CD4-positive, alpha-beta T cell (primary cell): Measurements from ENCODE around the gene DYSF. TPM values are rescaled to one million over a fixed set of nuclear protein-coding genes. Genes with fewer than 3 reads are reported as not detected.

Experiments
- ATAC-seq: fragments of 200-7000 bp; cut with Tn5 transposase; one replicate; pipeline ENCODE4 v1.10.0; 2022; ENCODE audit warnings: mild to moderate bottlenecking; ENCODE audit not compliant: poor library complexity
- CTCF ChIA-PET: fragments of 350-600 bp; sonication (Branson Sonifier 250); formaldehyde crosslinking; loops from one replicate; lab custom pipeline; 2021; ENCODE audit warnings: antibody characterized with exemption, inconsistent platforms; lab: Charles Lee
- POLR2A ChIA-PET: fragments of 350-600 bp; sonication (Branson Sonifier 250); formaldehyde crosslinking; loops from one replicate; lab custom pipeline; 2021; ENCODE audit warnings: antibody characterized with exemption, inconsistent platforms; lab: Charles Lee
- DNase-seq, 14 experiments: peaks; one replicate each; pipeline ENCODE4 v3.0.0-alpha.2; 2013 to 2020; ENCODE audit warnings: mixed read lengths in 2 of 14
- H3K27ac ChIP-seq, 2 donors: one replicate each; pipeline versions ENCODE4 v1.5.1 to v1.7.0; 2013; ENCODE audit warnings: low read length in 2 of 2, low read depth in 1 of 2, mild to moderate bottlenecking in 1 of 2
- H3K27me3 ChIP-seq, 2 experiments: 1 replicate in 1 of 2; 2 replicates in 1 of 2; pipeline versions ENCODE4 v1.6.1 to v1.7.0; 2013; ENCODE audit warnings: low read length in 2 of 2, control low read depth in 1 of 2, mild to moderate bottlenecking in 1 of 2, moderate library complexity in 1 of 2; ENCODE audit not compliant: insufficient read depth in 2 of 2, control insufficient read depth in 1 of 2
- H3K36me3 ChIP-seq: one replicate; pipeline ENCODE4 v1.6.1; 2013; ENCODE audit warnings: low read length, control low read depth; ENCODE audit not compliant: insufficient read depth
- H3K4me1 ChIP-seq: one replicate; pipeline ENCODE4 v1.6.1; 2013; ENCODE audit warnings: low read length, control low read depth; ENCODE audit not compliant: insufficient read depth
- H3K4me3 ChIP-seq: one replicate; pipeline ENCODE4 v1.5.1; 2013; ENCODE audit warnings: mild to moderate bottlenecking, low read length, moderate library complexity
- H3K9me3 ChIP-seq, 2 experiments: 1 replicate in 1 of 2; 2 replicates in 1 of 2; pipeline versions ENCODE4 v1.6.1 to v1.7.0; 2013; ENCODE audit warnings: low read length in 2 of 2, mild to moderate bottlenecking in 2 of 2, control low read depth in 1 of 2, moderate library complexity in 1 of 2; ENCODE audit not compliant: control insufficient read depth in 1 of 2, insufficient read depth in 1 of 2
- H3K27ac Mint-ChIP-seq: one replicate; pipeline ENCODE4 v1.8.0; 2020; ENCODE audit warnings: mixed read lengths
- H3K27me3 Mint-ChIP-seq: one replicate; pipeline ENCODE4 v1.8.0; 2021; ENCODE audit warnings: mixed read lengths
- H3K36me3 Mint-ChIP-seq: one replicate; pipeline ENCODE4 v1.8.0; 2021; ENCODE audit warnings: low read depth, mixed read lengths
- H3K4me1 Mint-ChIP-seq: one replicate; pipeline ENCODE4 v1.8.0; 2021; ENCODE audit warnings: low read depth, mixed read lengths
- H3K4me3 Mint-ChIP-seq: one replicate; pipeline ENCODE4 v1.8.0; 2020; ENCODE audit warnings: mild to moderate bottlenecking, mixed read lengths
- H3K9me3 Mint-ChIP-seq: one replicate; pipeline ENCODE4 v1.8.0; 2020; ENCODE audit warnings: mixed read lengths
- CTCF ChIP-seq: fragments of 200-600 bp; IDR thresholded peaks from one replicate; pipeline ENCODE4 v1.8.0; 2022; ENCODE audit warnings: antibody characterized with exemption, mild to moderate bottlenecking
- intact Hi-C, 2 experiments: fragments of 100-400 bp; cut with DNase I in 1 of 2; cut with micrococcal nuclease in 1 of 2; formaldehyde crosslinking; loops; one replicate each; pipeline versions ENCODE4 v1.15.1 to v1.9.0; 2023 to 2025; cut with DNase I, micrococcal nuclease
- total RNA-seq, 174 experiments: library from RNA in 2 of 174; stranded (reverse) in 2 of 174; gene quantifications; one replicate each; pipeline ENCODE4 v1.2.3 and lab custom pipeline; 2021 to 2026

The DYSF gene
- total RNA-seq, 2 experiments from 2014 or later: 0.27 to 0.31 TPM

- H3K4me1 ChIP-seq: no peaks in the 10 kb centered on the region
- CTCF ChIA-PET: no interaction called here
- Mint-ChIP-seq H3K4me1 (no peaks in the 10 kb centered on the region), H3K27me3 (peaks cover 6% of the 10 kb centered on the region), H3K36me3 (no peaks in the 10 kb centered on the region), H3K4me3 (no peak overlapping the region), H3K9me3 (no peaks in the 10 kb centered on the region), H3K27ac (no peak overlapping the region)
- TF ChIP-seq CTCF: no peak
- DNase-seq (no peak), ATAC-seq (no peak)
- no peaks in the 10 kb centered on the region for H3K36me3 ChIP-seq
- intact Hi-C loops: no loop called here
- no peak overlapping the region for H3K4me3 ChIP-seq
- peaks cover 6 to 11% of the 10 kb centered on the region in 2 experiments for H3K9me3 ChIP-seq
- H3K27ac ChIP-seq: no peak overlapping the region
- POLR2A ChIA-PET: no interaction called here
- no peaks in the 10 kb centered on the region for H3K27me3 ChIP-seq
Measured at GRCh38 chr2:71728036-71728435, 274.7 kb downstream of the DYSF start.

- no peak for TF ChIP-seq CTCF
- H3K36me3 Mint-ChIP-seq: no peaks in the 10 kb centered on the region
- H3K27me3 Mint-ChIP-seq: peaks cover 11% of the 10 kb centered on the region
- intact Hi-C loops: no loop called here
- Histone ChIP-seq H3K9me3 (peaks cover 0 to 11% of the 10 kb centered on the region in 2 experiments), H3K27me3 (peaks cover 0 to 4% of the 10 kb centered on the region in 2 experiments), H3K4me1 (no peaks in the 10 kb centered on the region), H3K27ac (no peak overlapping the region), H3K36me3 (no peaks in the 10 kb centered on the region), H3K4me3 (no peak overlapping the region)
- POLR2A ChIA-PET: no interaction called here
- DNase-seq (no peak), ATAC-seq (no peak)
- no peaks in the 10 kb centered on the region for H3K4me1 Mint-ChIP-seq
- no peak overlapping the region for H3K4me3 Mint-ChIP-seq
- no peak overlapping the region for H3K27ac Mint-ChIP-seq
- no peaks in the 10 kb centered on the region for H3K9me3 Mint-ChIP-seq
- CTCF ChIA-PET: no interaction called here
Measured at GRCh38 chr2:71730785-71731383, 277.5 kb downstream of the DYSF start.

- no peak for ATAC-seq
- no peaks in the 10 kb centered on the region for H3K36me3 Mint-ChIP-seq
- Histone ChIP-seq H3K9me3 (peaks cover 0 to 16% of the 10 kb centered on the region in 2 experiments), H3K4me1 (no peaks in the 10 kb centered on the region), H3K27ac (no peak overlapping the region), H3K36me3 (no peaks in the 10 kb centered on the region), H3K27me3 (peaks cover 0 to 8% of the 10 kb centered on the region in 2 experiments), H3K4me3 (no peak overlapping the region)
- H3K4me1 Mint-ChIP-seq: no peaks in the 10 kb centered on the region
- peaks cover 24% of the 10 kb centered on the region for H3K27me3 Mint-ChIP-seq
- intact Hi-C loops: no loop called here
- POLR2A ChIA-PET: no interaction called here
- CTCF ChIA-PET: no interaction called here
- no peak overlapping the region for H3K4me3 Mint-ChIP-seq
- H3K27ac Mint-ChIP-seq: no peak overlapping the region
- TF ChIP-seq CTCF: no peak
- H3K9me3 Mint-ChIP-seq: peaks cover 5% of the 10 kb centered on the region
- DNase-seq: no peak
Measured at GRCh38 chr2:71734620-71735019, 281.3 kb downstream of the DYSF start.
